Activated naive CD8-positive, alpha-beta T cell treated with anti-CD3 and anti-CD28 coated beads, Interleukin-2, amount 50 U/mL, for 24 hours (primary cell): ENCODE data around the gene SYT14.
"Not testable (repeated sequence)": the region's sequence is repeated elsewhere in the genome, so short reads cannot be mapped to it uniquely, and the experiment has no call there.

Source experiments
- ATAC-seq: fragments of 150-1000 bp; cut with Tn5 transposase; one replicate; pipeline ENCODE4 v1.10.0; 2021
- DNase-seq: peaks from one replicate; pipeline ENCODE4 v3.0.0; 2021
- H3K27ac Mint-ChIP-seq: one replicate; pipeline ENCODE4 v1.8.0; 2021; ENCODE audit warnings: mild to moderate bottlenecking, mixed read lengths
- H3K27me3 Mint-ChIP-seq: one replicate; pipeline ENCODE4 v1.8.0; 2021; ENCODE audit warnings: mixed read lengths
- H3K36me3 Mint-ChIP-seq: one replicate; pipeline ENCODE4 v1.8.0; 2021; ENCODE audit warnings: low read depth, mixed read lengths
- H3K4me1 Mint-ChIP-seq: one replicate; pipeline ENCODE4 v1.8.0; 2021; ENCODE audit warnings: mixed read lengths
- H3K4me3 Mint-ChIP-seq: one replicate; pipeline ENCODE4 v1.8.0; 2021; ENCODE audit warnings: mild to moderate bottlenecking, moderate library complexity, mixed read lengths
- H3K9me3 Mint-ChIP-seq: one replicate; pipeline ENCODE4 v1.8.0; 2021; ENCODE audit warnings: mixed read lengths

The SYT14 gene

DNA sequence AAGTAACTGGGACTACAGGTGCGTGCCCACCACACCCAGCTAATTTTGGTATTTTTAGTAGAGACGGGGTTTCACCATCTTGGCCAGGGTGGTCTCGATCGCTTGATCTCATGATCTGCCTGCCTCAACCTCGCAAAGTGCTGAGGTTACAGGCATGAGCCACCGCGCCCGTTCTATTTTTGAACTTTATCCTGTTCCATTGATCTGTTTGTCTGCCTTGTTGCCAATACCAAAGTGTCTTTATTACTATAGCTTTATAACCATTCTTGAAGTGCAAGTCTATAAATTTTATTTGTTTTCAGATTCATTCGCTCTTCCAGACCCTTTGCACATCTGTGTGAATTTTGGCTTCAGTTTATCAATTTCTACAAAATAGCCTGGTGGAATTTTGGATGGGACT, 28.0 kb downstream of the SYT14 start:
- no peaks in the 10 kb centered on the region for H3K9me3 Mint-ChIP-seq
- H3K27ac Mint-ChIP-seq = no peak overlapping the region
- ATAC-seq (no peak), DNase-seq (no peak)
- H3K36me3 Mint-ChIP-seq = no peaks in the 10 kb centered on the region
- H3K4me3 Mint-ChIP-seq = no peak overlapping the region
- H3K27me3 Mint-ChIP-seq = peaks cover 4% of the 10 kb centered on the region
- no peaks in the 10 kb centered on the region for H3K4me1 Mint-ChIP-seq

DNA sequence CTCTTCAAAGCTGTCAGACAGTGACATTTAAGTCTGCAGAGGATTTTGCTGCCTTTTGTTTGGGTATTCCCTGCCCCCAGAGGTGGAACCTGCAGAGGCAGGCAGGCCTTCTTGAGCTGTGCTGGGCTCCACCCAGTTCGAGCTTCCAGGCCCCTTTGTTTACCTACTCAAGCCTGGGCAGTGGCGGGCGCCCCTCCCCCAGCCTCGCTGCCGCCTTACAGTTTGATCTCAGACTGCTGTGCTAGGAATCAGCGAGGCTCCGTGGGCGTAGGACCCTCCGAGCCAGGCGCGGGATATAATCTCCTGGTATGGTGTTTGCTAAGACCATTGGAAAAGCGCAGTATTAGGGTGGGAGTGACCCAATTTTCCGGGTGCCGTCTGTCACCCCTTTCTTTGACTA, 40.7 kb downstream of the SYT14 start:
- H3K36me3 Mint-ChIP-seq = not testable (repeated sequence)

DNA sequence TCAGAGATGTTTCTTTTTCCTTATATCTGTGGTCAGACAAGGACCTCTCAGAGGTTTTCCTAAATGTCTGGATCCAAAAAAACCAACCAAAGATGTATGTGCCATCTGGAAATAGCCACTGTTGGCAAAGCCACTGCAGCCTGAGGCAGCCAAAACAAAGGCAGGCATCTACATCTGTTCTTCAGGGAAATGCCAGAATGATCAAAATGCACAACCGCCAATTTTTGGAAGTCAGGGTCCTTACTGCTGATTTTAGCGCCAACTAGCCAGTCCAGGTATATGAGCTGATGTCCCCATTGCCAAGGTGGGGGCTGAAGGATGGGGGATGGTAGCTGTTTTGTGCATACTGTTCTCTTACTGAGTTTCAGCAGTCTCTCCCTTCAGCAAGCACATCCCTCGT, 45.9 kb downstream of the SYT14 start:
- DNase-seq (no peak), ATAC-seq (no peak)
- Mint-ChIP-seq H3K27me3 (peaks cover 7% of the 10 kb centered on the region), H3K4me3 (no peak overlapping the region), H3K27ac (no peak overlapping the region), H3K36me3 (no peaks in the 10 kb centered on the region), H3K9me3 (peaks cover 4% of the 10 kb centered on the region), H3K4me1 (no peaks in the 10 kb centered on the region)

More for the DNA sequence above, 40.7 kb downstream of the SYT14 start:
- DNase-seq, H3K9me3 Mint-ChIP-seq, ATAC-seq, H3K4me1 Mint-ChIP-seq, H3K27me3 Mint-ChIP-seq, H3K27ac Mint-ChIP-seq, H3K4me3 Mint-ChIP-seq: not testable (repeated sequence)

DNA sequence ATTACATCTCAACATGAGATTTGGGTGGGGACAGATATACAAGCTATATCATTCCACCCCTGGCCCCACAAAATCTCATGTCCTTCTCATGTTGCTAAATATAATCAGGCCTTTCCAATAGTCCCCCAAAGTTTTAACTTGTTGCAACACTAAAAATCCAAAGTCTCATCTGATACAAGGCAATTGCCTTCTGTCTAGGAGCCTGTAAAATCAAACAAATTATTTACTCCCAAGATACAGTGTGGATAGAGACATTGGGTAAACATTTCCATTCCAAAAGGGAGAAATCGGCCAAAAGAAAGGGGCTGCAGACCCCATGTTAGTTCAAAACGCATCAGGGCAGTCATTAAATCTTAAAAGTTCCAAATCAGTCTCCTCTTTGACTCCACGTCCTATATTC, 47.0 kb downstream of the SYT14 start:
- Mint-ChIP-seq H3K4me1 (no peaks in the 10 kb centered on the region), H3K9me3 (peaks cover 4% of the 10 kb centered on the region), H3K27ac (no peak overlapping the region), H3K27me3 (peaks cover 8% of the 10 kb centered on the region), H3K36me3 (no peaks in the 10 kb centered on the region), H3K4me3 (no peak overlapping the region)
- ATAC-seq = no peak
- no peak for DNase-seq

DNA sequence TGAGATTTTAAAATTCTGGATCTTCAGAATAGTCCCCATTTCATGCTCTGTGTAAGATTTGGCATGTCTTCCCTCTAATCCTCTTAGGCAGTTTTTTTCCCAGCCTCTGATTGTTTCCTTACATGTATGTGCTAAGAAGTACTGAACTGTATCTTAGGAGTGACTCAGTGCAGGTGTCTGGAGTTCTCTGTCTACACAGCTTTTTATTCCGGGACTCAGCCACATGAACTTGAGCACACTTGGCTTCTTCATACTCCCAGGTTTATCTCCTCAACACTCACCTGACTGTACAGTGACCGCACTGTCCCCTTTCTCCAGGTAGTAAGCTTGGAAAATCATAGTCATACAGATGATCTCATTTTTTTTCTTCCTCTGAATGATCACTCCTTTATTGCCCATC, 50.7 kb downstream of the SYT14 start:
- no peak for DNase-seq
- Mint-ChIP-seq H3K4me1 (no peaks in the 10 kb centered on the region), H3K27ac (no peak overlapping the region), H3K36me3 (no peaks in the 10 kb centered on the region), H3K9me3 (peaks cover 4% of the 10 kb centered on the region), H3K27me3 (peaks cover 5% of the 10 kb centered on the region), H3K4me3 (no peak overlapping the region)
- no peak for ATAC-seq

DNA sequence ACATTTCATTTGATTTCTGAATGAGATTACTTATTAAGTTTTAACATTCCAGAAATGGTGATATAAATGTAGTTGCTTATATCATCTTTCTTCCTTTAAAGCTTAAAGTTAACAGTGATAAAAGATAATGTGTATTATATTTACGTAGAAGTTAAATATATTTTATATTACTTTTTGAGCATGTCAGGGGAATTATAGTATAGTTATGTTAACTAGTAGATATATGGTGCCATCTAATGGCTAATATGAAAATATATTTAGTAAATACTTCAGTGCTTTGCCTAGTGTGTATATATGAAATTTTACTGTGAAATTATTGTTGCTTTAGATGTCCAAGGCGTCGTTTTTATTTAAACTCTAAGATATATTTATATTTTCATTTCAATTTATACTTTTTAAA, 51.5 kb downstream of the SYT14 start:
- DNase-seq = no peak
- H3K4me1 Mint-ChIP-seq = no peaks in the 10 kb centered on the region
- no peak for ATAC-seq
- H3K27me3 Mint-ChIP-seq = peaks cover 7% of the 10 kb centered on the region
- no peak overlapping the region for H3K4me3 Mint-ChIP-seq
- H3K27ac Mint-ChIP-seq = no peak overlapping the region
- H3K36me3 Mint-ChIP-seq = no peaks in the 10 kb centered on the region
- peaks cover 4% of the 10 kb centered on the region for H3K9me3 Mint-ChIP-seq

DNA sequence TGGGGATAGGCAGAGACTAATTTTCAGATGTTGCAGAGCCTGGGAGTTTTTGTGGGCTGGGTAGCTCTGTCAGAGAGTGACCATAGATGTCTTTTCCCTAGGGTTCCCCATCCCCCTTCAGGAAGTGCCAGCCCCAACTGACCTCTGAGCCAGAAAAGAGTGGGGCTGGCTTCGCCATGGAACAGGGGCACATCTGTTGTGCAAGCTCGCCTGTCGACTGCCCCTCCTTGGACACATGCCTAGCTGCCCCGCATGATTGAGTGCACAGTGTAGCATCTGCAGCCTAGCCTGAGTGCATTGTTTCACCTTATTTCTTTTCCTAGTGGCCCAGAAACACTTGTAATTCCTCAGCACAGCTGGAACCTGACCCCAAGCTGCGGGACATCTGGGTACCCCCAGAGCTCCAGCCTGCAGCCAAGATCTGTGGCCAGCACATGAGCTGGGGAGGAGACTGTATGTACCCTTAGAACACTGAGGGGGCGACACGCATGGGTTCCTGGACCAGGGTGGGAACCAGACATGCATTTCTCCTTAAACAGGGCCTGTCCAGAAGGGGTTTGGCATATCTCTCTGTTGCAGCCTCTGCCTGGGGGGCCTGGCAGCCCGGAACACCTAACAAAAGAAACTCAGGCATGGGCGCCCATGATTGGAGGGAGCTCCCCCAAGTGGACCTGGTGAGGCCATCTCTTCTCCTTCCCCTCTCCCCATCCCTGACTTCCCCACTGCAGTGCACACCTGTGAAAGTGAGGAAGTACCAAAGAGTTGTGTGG, 55.2 kb downstream of the SYT14 start:
- no peaks in the 10 kb centered on the region for H3K36me3 Mint-ChIP-seq
- ATAC-seq (no peak), DNase-seq (no peak)
- peaks cover 9% of the 10 kb centered on the region for H3K27me3 Mint-ChIP-seq
- no peak overlapping the region for H3K4me3 Mint-ChIP-seq
- no peaks in the 10 kb centered on the region for H3K4me1 Mint-ChIP-seq
- H3K9me3 Mint-ChIP-seq = no peaks in the 10 kb centered on the region
- no peak overlapping the region for H3K27ac Mint-ChIP-seq

DNA sequence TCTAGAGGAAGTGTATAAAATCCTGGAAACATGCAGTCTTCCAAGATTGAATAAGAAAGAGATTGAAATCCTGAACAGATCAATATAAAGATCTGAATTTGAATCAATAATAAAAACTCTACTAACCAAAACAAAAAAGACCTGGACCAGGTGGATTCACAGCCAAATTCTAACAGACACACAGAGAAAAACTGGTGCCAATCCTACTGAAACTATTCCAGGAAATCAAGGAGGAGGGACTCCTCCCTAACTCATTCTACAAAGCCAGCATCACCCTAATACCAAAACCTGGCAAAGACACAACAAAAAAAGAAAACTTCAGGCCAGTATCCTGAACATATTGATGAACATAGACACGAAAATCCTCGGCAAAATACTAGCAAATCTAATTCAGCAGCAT, 58.3 kb downstream of the SYT14 start:
- no peak for DNase-seq
- no peak for ATAC-seq
- Mint-ChIP-seq H3K4me1 (no peaks in the 10 kb centered on the region), H3K36me3 (no peaks in the 10 kb centered on the region), H3K9me3 (no peaks in the 10 kb centered on the region), H3K4me3 (no peak overlapping the region), H3K27me3 (peaks cover 6% of the 10 kb centered on the region), H3K27ac (no peak overlapping the region)

DNA sequence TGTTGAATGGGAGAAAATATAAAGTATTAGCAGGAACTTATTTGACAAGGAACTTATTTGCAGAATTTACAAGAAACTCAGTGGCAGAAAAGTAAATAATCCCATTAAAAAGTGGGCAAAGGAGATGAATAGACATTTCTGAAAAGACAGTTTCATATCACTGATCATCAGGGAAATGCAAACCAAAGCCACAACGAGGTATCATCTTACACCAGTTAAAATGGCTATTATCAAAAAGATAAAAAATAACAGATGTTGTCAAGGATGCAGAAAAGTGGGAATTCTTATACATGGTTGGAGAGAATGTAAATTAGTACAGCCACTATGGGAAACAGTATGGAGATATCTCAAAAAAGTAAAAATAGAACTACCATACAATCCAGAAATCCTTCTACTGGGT, 61.0 kb downstream of the SYT14 start:
- ATAC-seq (no peak), DNase-seq (no peak)
- no peaks in the 10 kb centered on the region for H3K36me3 Mint-ChIP-seq
- no peak overlapping the region for H3K4me3 Mint-ChIP-seq
- H3K9me3 Mint-ChIP-seq = no peaks in the 10 kb centered on the region
- H3K27me3 Mint-ChIP-seq = peaks cover 3% of the 10 kb centered on the region
- no peak overlapping the region for H3K27ac Mint-ChIP-seq
- H3K4me1 Mint-ChIP-seq = no peaks in the 10 kb centered on the region

DNA sequence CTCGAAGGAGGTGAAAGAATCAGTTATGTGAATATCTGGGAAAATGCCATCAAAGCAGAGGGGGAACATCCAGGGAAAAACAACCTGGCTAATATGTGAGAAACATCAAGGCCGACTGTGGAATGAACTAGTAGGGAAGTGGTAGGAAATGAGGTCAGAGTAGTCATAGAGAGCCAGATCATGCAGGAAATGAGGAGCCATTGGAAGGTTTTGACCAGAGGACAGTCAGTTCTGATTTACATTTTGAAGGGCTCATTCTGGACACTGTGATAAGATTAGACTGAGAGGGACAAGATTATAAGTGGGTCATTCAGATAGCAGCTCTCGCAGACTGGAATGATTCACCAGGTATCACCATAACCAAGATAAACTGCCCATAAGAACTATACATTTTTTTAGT, 63.7 kb downstream of the SYT14 start:
- H3K9me3 Mint-ChIP-seq = no peaks in the 10 kb centered on the region
- DNase-seq = no peak
- H3K4me1 Mint-ChIP-seq = no peaks in the 10 kb centered on the region
- peaks cover 2% of the 10 kb centered on the region for H3K27me3 Mint-ChIP-seq
- no peak overlapping the region for H3K27ac Mint-ChIP-seq
- ATAC-seq = no peak
- no peaks in the 10 kb centered on the region for H3K36me3 Mint-ChIP-seq
- H3K4me3 Mint-ChIP-seq = no peak overlapping the region

DNA sequence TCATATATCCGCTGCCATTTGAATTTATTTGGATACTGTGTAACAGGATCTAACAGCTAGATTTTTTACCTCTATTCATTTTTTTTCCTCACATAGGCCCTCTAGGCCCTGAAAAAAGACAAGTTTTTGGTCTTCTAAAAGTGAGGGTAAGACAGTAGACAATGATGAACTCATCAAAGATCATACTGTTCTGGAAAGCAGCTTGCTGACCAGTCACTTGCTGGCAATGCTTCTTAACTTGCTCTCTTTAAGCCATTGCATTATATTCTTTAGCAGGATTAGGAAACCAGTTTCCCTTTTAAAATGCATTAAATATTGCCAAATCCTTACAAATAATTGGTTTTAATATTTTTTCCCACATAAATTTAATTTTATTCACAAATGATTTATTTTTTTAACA, 65.5 kb downstream of the SYT14 start:
- Mint-ChIP-seq H3K4me1 (no peaks in the 10 kb centered on the region), H3K36me3 (no peaks in the 10 kb centered on the region), H3K27me3 (no peaks in the 10 kb centered on the region), H3K9me3 (no peaks in the 10 kb centered on the region), H3K27ac (no peak overlapping the region), H3K4me3 (no peak overlapping the region)
- ATAC-seq (no peak), DNase-seq (no peak)

DNA sequence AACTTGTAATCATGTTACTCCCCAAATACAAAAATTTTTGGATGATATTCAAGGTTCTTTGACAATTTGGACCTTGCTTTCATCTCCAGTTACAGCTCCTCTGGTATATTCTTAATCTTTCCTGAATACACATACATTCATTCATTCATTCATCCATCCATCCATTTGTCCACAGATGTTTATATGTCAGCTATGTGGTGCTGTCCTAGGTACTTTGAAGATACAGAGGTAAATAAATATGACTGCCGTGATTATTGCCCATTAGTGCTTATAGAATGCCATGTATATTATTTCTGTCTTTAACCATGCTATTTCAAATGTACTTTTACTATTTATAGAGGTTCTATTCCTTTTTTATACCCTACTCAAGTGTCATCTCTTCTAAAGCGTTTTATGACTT, 72.1 kb downstream of the SYT14 start:
- Mint-ChIP-seq H3K27ac (no peak overlapping the region), H3K36me3 (no peaks in the 10 kb centered on the region), H3K4me1 (no peaks in the 10 kb centered on the region), H3K9me3 (no peaks in the 10 kb centered on the region), H3K4me3 (no peak overlapping the region), H3K27me3 (no peaks in the 10 kb centered on the region)
- ATAC-seq (no peak), DNase-seq (no peak)

DNA sequence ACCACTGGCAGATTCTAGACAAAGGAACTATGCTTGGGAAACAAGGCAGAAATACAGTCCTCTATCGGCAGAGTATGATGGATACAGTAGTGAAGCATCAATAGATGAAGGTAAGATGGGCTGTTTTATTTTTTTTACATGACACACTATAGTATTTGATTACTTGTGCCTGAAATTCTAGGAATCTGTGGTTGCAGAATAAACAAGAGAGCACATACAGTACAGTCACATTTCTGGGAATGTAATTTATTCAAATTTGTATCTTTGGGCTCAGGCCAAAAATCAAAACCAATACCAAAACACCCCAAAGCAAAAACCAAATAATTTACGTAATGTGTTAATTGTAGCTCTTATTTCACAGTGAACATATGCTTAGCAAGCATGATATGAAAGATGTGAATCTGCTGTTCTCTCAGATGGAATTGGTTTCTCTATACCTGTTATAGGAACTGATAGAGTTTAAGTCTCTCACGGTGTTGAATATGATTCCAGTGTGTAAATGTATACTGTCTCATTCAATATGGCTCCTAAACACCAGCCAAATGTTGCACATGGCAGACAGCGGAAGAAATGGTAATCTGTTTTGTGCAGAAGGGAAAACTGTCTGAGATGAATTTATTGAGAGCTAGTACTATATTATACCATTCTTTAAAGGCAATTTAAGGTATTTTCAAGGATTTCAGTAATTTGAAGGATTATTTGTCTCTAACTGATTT, 83.3 kb downstream of the SYT14 start:
- no peak for ATAC-seq
- Mint-ChIP-seq H3K4me1 (no peaks in the 10 kb centered on the region), H3K9me3 (no peaks in the 10 kb centered on the region), H3K27me3 (no peaks in the 10 kb centered on the region), H3K4me3 (no peak overlapping the region), H3K27ac (no peak overlapping the region), H3K36me3 (no peaks in the 10 kb centered on the region)
- no peak for DNase-seq

DNA sequence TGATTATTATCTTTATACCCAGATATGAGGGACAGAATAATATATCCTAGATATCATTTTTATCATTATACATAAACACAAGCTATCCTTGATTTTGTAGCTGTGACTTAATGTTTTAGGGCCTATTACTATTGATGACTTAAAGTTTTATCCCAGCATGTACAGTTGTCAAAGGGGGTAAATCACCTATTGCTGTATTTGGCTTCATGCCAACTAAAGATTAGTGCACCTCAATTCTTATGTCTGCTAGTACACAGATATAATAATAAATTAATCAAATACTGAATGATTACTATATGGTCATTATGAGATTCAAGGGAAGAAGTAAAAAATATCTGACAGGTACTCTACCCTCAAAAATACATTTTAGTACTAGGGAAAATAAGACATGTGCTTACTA, 84.0 kb downstream of the SYT14 start:
- no peaks in the 10 kb centered on the region for H3K27me3 Mint-ChIP-seq
- no peak overlapping the region for H3K4me3 Mint-ChIP-seq
- no peaks in the 10 kb centered on the region for H3K4me1 Mint-ChIP-seq
- ATAC-seq (no peak), DNase-seq (no peak)
- no peaks in the 10 kb centered on the region for H3K36me3 Mint-ChIP-seq
- H3K9me3 Mint-ChIP-seq = no peaks in the 10 kb centered on the region
- H3K27ac Mint-ChIP-seq = no peak overlapping the region

DNA sequence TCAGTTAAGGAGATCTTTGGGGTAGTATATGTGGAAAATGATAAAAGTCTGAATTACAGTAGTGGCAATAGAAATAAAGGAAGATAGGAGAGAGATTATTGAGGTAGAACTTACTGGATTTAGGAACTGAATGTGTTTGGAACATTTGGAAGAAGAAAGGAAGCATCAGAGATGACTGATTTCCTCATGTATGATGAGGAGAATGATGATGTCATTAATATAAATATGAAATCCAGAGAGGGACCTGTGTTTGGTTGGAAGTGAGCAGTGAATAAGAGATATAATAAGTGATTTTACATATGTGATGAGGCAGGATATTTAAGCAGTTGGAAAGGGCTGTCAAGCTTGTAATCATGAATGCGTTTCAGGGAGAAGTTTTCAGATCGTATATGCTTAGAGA, 86.3 kb downstream of the SYT14 start:
- H3K4me3 Mint-ChIP-seq = no peak overlapping the region
- H3K4me1 Mint-ChIP-seq = no peaks in the 10 kb centered on the region

More for the DNA sequence above, 86.3 kb downstream of the SYT14 start:
- Mint-ChIP-seq H3K27ac (no peak overlapping the region), H3K36me3 (no peaks in the 10 kb centered on the region), H3K9me3 (no peaks in the 10 kb centered on the region), H3K27me3 (peaks cover 3% of the 10 kb centered on the region)
- DNase-seq (no peak), ATAC-seq (no peak)
